T-cell (primary cell): Measurements from ENCODE around the gene EPHA2. TPM values are rescaled to one million over a fixed set of nuclear protein-coding genes. Genes with fewer than 3 reads are reported as not detected.

ENCODE experiments used
- ATAC-seq, 4 experiments: fragments of 200-7000 bp in 3 of 4; fragments of 150-1000 bp in 1 of 4; cut with Tn5 transposase; replicated peaks in 1 of 4; 1 replicate in 3 of 4; 2 replicates in 1 of 4; pipeline ENCODE4 v1.10.0; 2021; ENCODE audit warnings: moderate library complexity in 3 of 4, mild to moderate bottlenecking in 2 of 4, moderate number of reproducible peaks in 1 of 4
- CTCF ChIA-PET, 2 donors: fragments of 300-600 bp; sonication (Branson Sonifier 250); formaldehyde crosslinking; loops; one replicate each; lab custom pipeline; 2022; ENCODE audit warnings: antibody characterized with exemption in 2 of 2; lab: Charles Lee
- POLR2A ChIA-PET, 2 donors: fragments of 300-600 bp; sonication (Branson Sonifier 250); formaldehyde crosslinking; loops; one replicate each; lab custom pipeline; 2022; ENCODE audit warnings: antibody characterized with exemption in 2 of 2; lab: Charles Lee
- DNase-seq, 35 experiments: peaks; one replicate each; pipeline versions ENCODE4 v3.0.0 to v3.0.0-alpha.2; 2013 to 2023
- H3K27ac ChIP-seq: one replicate; pipeline ENCODE4 v1.5.1; 2013; ENCODE audit warnings: low read length
- H3K27me3 ChIP-seq, 2 experiments: replicated peaks in 1 of 2; 1 replicate in 1 of 2; 2 replicates in 1 of 2; pipeline versions ENCODE4 v1.6.1 to v1.7.0; 2013; ENCODE audit warnings: low read length in 1 of 2, mixed read lengths in 1 of 2; ENCODE audit not compliant: control insufficient read depth in 2 of 2, insufficient read depth in 2 of 2; ENCODE audit errors: extremely low read depth in 1 of 2
- H3K36me3 ChIP-seq, 2 donors: 1 replicate in 1 of 2; 2 replicates in 1 of 2; pipeline versions ENCODE4 v1.6.1 to v1.7.0; 2013; ENCODE audit warnings: low read length in 1 of 2; ENCODE audit not compliant: control insufficient read depth in 2 of 2, insufficient read depth in 1 of 2; ENCODE audit errors: extremely low read depth in 1 of 2
- H3K4me1 ChIP-seq, 2 experiments: 1 replicate in 1 of 2; 2 replicates in 1 of 2; pipeline versions ENCODE4 v1.6.1 to v1.7.0; 2013; ENCODE audit warnings: low read length in 2 of 2, mixed read lengths in 1 of 2; ENCODE audit not compliant: insufficient read depth in 2 of 2, control insufficient read depth in 1 of 2; ENCODE audit errors: extremely low read depth in 1 of 2
- H3K4me3 ChIP-seq, 2 donors: 1 replicate in 1 of 2; 2 replicates in 1 of 2; pipeline versions ENCODE4 v1.5.1 to v1.7.0; 2013; ENCODE audit warnings: mild to moderate bottlenecking in 2 of 2, low read length in 1 of 2, moderate library complexity in 1 of 2; ENCODE audit not compliant: control insufficient read depth in 1 of 2; ENCODE audit errors: extremely low read depth in 1 of 2
- H3K9me3 ChIP-seq: 2 replicates; pipeline ENCODE4 v1.7.0; 2013
- H3K27ac Mint-ChIP-seq, 2 donors: one replicate each; pipeline ENCODE4 v1.8.0; 2020 to 2021; ENCODE audit warnings: mild to moderate bottlenecking in 2 of 2, mixed read lengths in 2 of 2
- H3K27me3 Mint-ChIP-seq, 2 donors: one replicate each; pipeline ENCODE4 v1.8.0; 2021 to 2022; ENCODE audit warnings: mixed read lengths in 2 of 2
- H3K36me3 Mint-ChIP-seq: one replicate; pipeline ENCODE4 v1.8.0; 2021; ENCODE audit warnings: mixed read lengths
- H3K4me1 Mint-ChIP-seq, 3 donors: one replicate each; pipeline ENCODE4 v1.8.0; 2020 to 2022; ENCODE audit warnings: mixed read lengths in 3 of 3, mild to moderate bottlenecking in 1 of 3
- H3K4me3 Mint-ChIP-seq, 3 donors: one replicate each; pipeline ENCODE4 v1.8.0; 2020 to 2022; ENCODE audit warnings: mild to moderate bottlenecking in 3 of 3, mixed read lengths in 3 of 3, moderate library complexity in 3 of 3
- H3K9me3 Mint-ChIP-seq, 3 donors: one replicate each; pipeline ENCODE4 v1.8.0; 2020 to 2022; ENCODE audit warnings: mixed read lengths in 3 of 3
- WGBS: methylation state at CpG from one replicate; pipeline ENCODE4 v1.1.5; 2013; ENCODE audit warnings: missing lambda C conversion rate; ENCODE audit not compliant: insufficient coverage; 5-methylcytosine and 5-hydroxymethylcytosine counted together
- total RNA-seq, 35 experiments: library from RNA in 6 of 35; stranded (reverse) in 6 of 35; fragments of 120-200 nt in 1 of 35; gene quantifications; one replicate each; pipeline versions ENCODE4 v1.2.1 to v1.2.4 and lab custom pipeline; 2013 to 2026

Gene EPHA2
- total RNA-seq, 5 donors from 2014 or later (not counting 1 experiment from before 2014, with no cell fraction given): 0.19 to 0.66 (median 0.41) TPM; not detected in 1

- H3K4me3 Mint-ChIP-seq: no peak overlapping the region
- H3K9me3 Mint-ChIP-seq: no peaks in the 10 kb centered on the region
- POLR2A ChIA-PET: interaction anchor here in 1 of 2 donors (0.5 kb wide), 1 partner anchor 158 kb away, joined by 9 read pairs; no protein-coding TSS in a partner anchor
- H3K27ac Mint-ChIP-seq: no peak overlapping the region
- H3K4me1 Mint-ChIP-seq: no peaks in the 10 kb centered on the region
- peaks cover 0 to 6% of the 10 kb centered on the region in 2 donors for H3K27me3 Mint-ChIP-seq
- CTCF ChIA-PET: interaction anchor here in 1 of 2 donors (1.1 kb wide), 1 partner anchor 101 kb away, joined by 4 read pairs; no protein-coding TSS in a partner anchor
- no peak for ATAC-seq
- no peaks in the 10 kb centered on the region for H3K9me3 ChIP-seq
- H3K36me3 ChIP-seq: no peaks in the 10 kb centered on the region
- no peak overlapping the region for H3K27ac ChIP-seq
- H3K4me1 ChIP-seq: no peaks in the 10 kb centered on the region
- no peak overlapping the region for H3K4me3 ChIP-seq
- H3K27me3 ChIP-seq: peaks cover 0 to 25% of the 10 kb centered on the region in 2 experiments
- WGBS: 88% methylated on average over 3 of the region's 13 CpGs
- no peak for DNase-seq
- H3K36me3 Mint-ChIP-seq: no peaks in the 10 kb centered on the region
Measured at GRCh38 chr1:16180291-16180824, 24.5 kb upstream of the EPHA2 start.

GRCh38 chr1:16178596-16179497 is 23.0 kb upstream of the EPHA2 start:
- peaks cover 0 to 9% of the 10 kb centered on the region in 2 donors for H3K27me3 Mint-ChIP-seq
- ChIA-PET POLR2A (no interaction called here), CTCF (no interaction called here)
- ATAC-seq: no peak
- no peak overlapping the region for H3K27ac ChIP-seq
- no peak overlapping the region for H3K27ac Mint-ChIP-seq
- H3K4me3 ChIP-seq: no peak overlapping the region
- H3K9me3 ChIP-seq: no peaks in the 10 kb centered on the region
- peaks cover 0 to 33% of the 10 kb centered on the region in 2 experiments for H3K27me3 ChIP-seq
- H3K4me3 Mint-ChIP-seq: no peak overlapping the region
- no peaks in the 10 kb centered on the region for H3K9me3 Mint-ChIP-seq
- no peaks in the 10 kb centered on the region for H3K4me1 Mint-ChIP-seq
- no peaks in the 10 kb centered on the region for H3K4me1 ChIP-seq
- no peak for DNase-seq
- 94% methylated on average over 14 of the region's 19 CpGs for WGBS
- no peaks in the 10 kb centered on the region for H3K36me3 ChIP-seq
- no peaks in the 10 kb centered on the region for H3K36me3 Mint-ChIP-seq

- ChIA-PET CTCF (no interaction called here), POLR2A (no interaction called here)
- H3K27ac Mint-ChIP-seq: no peak overlapping the region
- H3K36me3 Mint-ChIP-seq: no peaks in the 10 kb centered on the region
- DNase-seq: no peak
- Histone ChIP-seq H3K4me3 (no peak overlapping the region), H3K27ac (no peak overlapping the region), H3K9me3 (no peaks in the 10 kb centered on the region), H3K27me3 (peaks cover 0 to 42% of the 10 kb centered on the region in 2 experiments), H3K4me1 (no peaks in the 10 kb centered on the region), H3K36me3 (no peaks in the 10 kb centered on the region)
- no peaks in the 10 kb centered on the region for H3K9me3 Mint-ChIP-seq
- no peak overlapping the region for H3K4me3 Mint-ChIP-seq
- peaks cover 0 to 9% of the 10 kb centered on the region in 2 donors for H3K27me3 Mint-ChIP-seq
- no peaks in the 10 kb centered on the region for H3K4me1 Mint-ChIP-seq
- ATAC-seq: no peak
- no CpG with 5 or more reads among the region's 4 CpGs for WGBS
Measured at GRCh38 chr1:16177306-16177705, 21.4 kb upstream of the EPHA2 start.

- Histone ChIP-seq H3K4me3 (no peak overlapping the region), H3K27me3 (peaks cover 0 to 45% of the 10 kb centered on the region in 2 experiments), H3K4me1 (no peaks in the 10 kb centered on the region), H3K36me3 (no peaks in the 10 kb centered on the region), H3K9me3 (no peaks in the 10 kb centered on the region), H3K27ac (no peak overlapping the region)
- Mint-ChIP-seq H3K4me3 (no peak overlapping the region), H3K4me1 (no peaks in the 10 kb centered on the region), H3K27me3 (peaks cover 0 to 9% of the 10 kb centered on the region in 2 donors), H3K27ac (no peak overlapping the region), H3K36me3 (no peaks in the 10 kb centered on the region), H3K9me3 (no peaks in the 10 kb centered on the region)
- DNase-seq (no peak), ATAC-seq (no peak)
- 68% methylated on average over 6 of the region's 7 CpGs for WGBS
- ChIA-PET POLR2A (no interaction called here), CTCF (no interaction called here)
Measured at GRCh38 chr1:16176653-16177052, 20.8 kb upstream of the EPHA2 start.

- H3K27me3 Mint-ChIP-seq: peaks cover 0 to 11% of the 10 kb centered on the region in 2 donors
- ChIA-PET POLR2A (no interaction called here), CTCF (interaction anchor here in 1 of 2 donors (0.6 kb wide), 1 partner anchor 11 kb away, joined by 5 read pairs; no protein-coding TSS in a partner anchor)
- Histone ChIP-seq H3K27me3 (peaks cover 0 to 53% of the 10 kb centered on the region in 2 experiments), H3K27ac (no peak overlapping the region), H3K4me1 (no peaks in the 10 kb centered on the region), H3K36me3 (no peaks in the 10 kb centered on the region), H3K9me3 (no peaks in the 10 kb centered on the region), H3K4me3 (no peak overlapping the region)
- H3K36me3 Mint-ChIP-seq: no peaks in the 10 kb centered on the region
- DNase-seq (no peak), ATAC-seq (no peak)
- peaks cover 0 to 2% (median 0%) of the 10 kb centered on the region in 3 donors for H3K4me1 Mint-ChIP-seq
- 80% methylated on average over 5 of the region's 24 CpGs for WGBS
- no peak overlapping the region for H3K27ac Mint-ChIP-seq
- no peaks in the 10 kb centered on the region for H3K9me3 Mint-ChIP-seq
- no peak overlapping the region for H3K4me3 Mint-ChIP-seq
Measured at GRCh38 chr1:16175610-16176553, 20.0 kb upstream of the EPHA2 start.
